Stimulated activated naive CD4-positive, alpha-beta T cell treated with Interleukin-2 at 50 U/mL for 16 hours (primary cell): Measurements from ENCODE around the gene IL2.

Experiments
- DNase-seq: peaks from one replicate; lab custom pipeline; 2025; lab: John Stamatoyannopoulos, UW

The IL2 gene

GRCh38 chr4:122456231-122457116, at the start of gene IL2:
IL2 (minus strand) TSS chr4:122456725; CDS start chr4:122456440, 285 bp downstream.
- no peak for DNase-seq

DNA sequence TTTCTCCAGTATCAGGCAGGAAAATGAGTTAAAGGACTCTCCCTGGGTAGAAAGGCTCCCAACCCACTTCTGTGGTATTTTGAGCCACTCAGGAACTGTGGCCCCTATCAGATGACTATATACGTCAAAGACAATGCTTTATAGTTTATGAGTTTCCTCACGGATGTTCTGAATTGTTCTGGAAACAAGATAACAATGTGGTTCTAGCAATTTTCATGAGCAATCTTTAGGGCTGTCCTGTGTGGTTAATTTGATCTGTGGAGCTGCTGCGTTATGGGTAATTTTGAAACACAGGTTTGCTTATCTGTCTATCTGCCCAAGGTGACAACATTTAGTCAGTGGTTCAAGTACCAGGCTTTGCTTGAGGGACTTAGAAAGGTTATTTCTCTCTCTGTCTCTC, 46.7 kb upstream of the IL2 start:
- DNase-seq = no peak

GRCh38 chr4:122500852-122501501, 44.5 kb upstream of the IL2 start:
- DNase-seq = no peak

- DNase-seq = no peak
These were observed 32.5 kb upstream of the IL2 start for GRCh38 chr4:122489061-122489460.

DNA sequence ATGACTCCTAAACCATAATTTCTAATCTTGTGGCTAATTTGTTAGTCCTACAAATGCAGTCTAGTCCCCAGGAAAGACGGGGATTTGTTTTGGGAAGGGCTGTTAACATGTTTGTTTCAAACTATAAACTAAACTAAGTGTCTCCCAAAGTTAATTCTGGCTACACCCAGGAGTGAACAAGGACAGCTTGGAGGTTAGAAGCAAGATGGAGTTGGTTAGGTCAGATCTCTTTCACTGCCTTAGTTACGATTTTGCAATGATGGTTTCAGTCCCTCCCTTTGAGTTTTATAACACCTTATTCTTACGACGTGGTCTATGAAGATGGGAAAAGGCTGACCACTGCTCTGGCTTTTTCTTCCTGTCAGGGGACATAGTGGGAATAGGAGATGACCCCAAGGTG, 27.0 kb upstream of the IL2 start:
- no peak for DNase-seq

- DNase-seq = no peak
These were observed 25.4 kb upstream of the IL2 start for GRCh38 chr4:122481766-122482405.

DNA sequence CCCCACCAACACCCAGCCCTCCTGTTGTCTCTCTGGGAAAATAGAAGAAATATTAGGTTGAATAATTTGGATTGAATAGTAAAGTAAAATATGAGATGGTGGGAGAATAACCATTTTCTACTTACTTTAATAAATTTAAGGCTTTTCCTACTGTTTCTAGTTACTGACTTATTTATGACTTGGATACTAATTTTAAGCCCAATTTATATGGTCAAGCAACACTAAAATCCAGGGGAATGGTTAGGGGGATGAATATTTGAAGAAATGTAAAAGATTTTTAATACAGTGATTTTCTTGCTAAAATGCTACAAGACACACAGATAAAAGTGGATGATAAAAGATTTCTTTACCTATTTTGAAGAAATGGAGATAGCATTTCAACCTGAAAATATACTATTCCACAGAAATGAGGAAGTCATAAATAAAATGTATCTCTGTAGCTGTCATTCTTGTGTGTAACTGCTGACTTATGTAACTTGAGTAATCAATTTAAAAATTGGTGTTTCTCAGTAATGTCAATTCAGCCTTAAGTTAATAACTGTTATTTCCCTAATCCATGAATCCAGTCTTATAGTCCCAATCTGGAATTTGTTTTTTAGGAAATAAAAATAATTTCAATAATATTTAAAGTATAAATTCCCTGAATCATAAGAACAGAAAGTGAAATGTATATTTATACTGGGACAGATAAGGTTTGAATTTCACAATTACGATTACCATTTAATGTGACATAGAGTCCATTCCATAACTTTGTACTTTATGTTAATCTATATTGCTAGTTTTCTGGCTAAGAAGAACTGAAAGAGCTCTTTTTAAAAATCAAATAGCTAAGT, 24.3 kb upstream of the IL2 start:
- DNase-seq = no peak

GRCh38 chr4:122479935-122480416, 23.5 kb upstream of the IL2 start:
- no peak for DNase-seq

- DNase-seq = no peak
These were observed 20.2 kb upstream of the IL2 start for GRCh38 chr4:122476745-122477144.

DNA sequence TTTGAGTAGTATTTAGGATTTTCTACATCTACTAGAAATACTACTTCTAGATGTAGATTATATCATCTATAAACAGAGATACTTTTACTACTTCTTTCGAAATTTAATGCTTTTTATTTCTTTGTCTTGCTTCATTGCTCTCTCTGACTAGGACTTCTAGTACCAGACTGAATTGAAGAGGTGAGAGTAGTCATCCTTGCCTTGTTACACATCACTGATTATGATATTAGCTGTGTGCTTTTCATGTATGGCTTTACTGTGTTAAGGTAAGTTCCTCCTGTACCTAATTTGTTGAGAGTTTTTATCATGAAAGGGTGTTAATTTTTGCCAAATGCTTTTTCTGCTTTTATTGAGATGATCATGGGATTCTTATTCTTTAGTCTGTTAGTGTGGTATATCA, 19.6 kb upstream of the IL2 start:
- DNase-seq = no peak

- no peak for DNase-seq
These were observed 18.7 kb upstream of the IL2 start for GRCh38 chr4:122475233-122475632.

DNA sequence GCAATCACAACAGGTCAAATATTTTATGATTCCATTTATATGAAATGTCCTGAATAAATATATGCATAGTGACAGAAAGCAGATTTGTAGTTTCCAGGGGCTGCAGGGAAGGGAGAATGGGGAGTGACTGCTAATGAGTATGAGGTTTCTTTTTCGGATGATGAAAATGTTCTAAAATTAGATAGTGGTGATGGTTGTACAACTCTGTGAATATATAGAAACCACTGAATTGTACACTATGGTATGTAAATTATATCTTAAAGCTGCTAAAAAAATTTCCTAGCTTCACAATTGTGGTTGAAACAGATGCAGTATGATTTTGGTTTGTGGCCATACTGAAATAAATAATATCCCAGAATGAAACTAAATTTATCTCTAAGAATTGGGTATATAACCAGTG, 12.9 kb upstream of the IL2 start:
- no peak for DNase-seq

DNA sequence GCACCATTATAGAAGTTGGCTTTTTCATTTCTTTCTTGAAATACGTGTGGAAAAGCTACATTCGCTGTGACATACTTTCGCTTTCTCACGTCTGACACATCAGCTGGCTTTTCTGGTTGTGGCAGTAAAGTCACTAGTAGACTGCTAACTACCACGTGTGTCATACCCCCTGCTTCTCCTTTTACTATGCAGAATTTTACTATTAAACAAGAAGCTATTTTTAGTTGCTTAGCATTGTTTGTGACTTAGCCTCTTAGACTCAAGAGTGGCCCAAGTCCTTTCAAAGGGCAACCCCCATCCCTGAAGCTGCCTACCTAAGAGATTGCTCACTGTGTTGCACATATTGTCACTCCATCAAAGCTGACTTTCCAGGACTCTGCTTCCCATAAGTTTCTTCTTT, 2.1 kb upstream of the IL2 start:
- peak; percentile 42 for DNase-seq

DNA sequence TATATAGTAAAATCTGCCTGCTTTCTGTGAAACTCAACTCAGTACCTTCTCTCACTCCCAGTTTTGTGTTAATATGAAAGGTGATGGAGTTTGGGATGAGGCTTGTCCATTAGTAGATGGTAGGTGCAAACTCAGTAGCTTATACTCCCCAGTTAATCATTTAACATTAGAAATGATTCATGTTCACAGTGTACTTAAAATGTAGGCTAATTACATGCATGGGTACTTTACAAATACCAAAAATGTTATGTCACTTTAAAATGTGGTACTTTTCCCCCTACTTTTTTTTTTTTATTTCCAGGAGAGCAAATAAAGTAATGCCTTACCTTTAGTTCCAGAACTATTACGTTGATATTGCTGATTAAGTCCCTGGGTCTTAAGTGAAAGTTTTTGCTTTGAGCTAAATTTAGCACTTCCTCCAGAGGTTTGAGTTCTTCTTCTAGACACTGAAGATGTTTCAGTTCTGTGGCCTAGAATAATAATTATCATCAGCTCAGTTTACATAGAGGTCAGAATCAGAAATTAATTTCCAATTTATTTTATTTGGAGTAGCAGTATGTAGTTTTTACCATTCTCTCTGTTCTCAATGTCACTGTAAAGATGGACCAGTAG, 3.0 kb downstream of the IL2 start:
- no peak for DNase-seq

DNA sequence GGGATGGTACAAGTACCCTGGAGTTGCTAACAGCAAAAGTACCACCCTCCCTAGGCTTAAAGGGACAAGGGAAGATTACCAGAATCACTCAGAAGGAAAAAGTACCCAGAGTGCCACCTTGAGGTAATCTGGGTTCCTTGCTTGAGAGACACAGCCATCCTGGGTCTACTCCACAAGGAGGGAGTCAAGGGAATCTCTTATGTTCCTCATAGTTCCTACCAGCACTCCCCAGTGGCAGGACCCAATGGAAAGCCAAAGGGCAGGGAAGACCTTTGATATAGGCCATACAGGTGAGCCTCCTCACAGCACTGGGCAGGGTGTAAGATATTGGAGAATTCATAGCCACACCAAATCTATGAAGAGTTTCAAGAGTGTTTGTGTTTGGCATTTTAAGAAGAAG, 5.7 kb downstream of the IL2 start:
- DNase-seq = peak; percentile 5

- no peak for DNase-seq
These were observed 22.2 kb downstream of the IL2 start for GRCh38 chr4:122434285-122434684.

DNA sequence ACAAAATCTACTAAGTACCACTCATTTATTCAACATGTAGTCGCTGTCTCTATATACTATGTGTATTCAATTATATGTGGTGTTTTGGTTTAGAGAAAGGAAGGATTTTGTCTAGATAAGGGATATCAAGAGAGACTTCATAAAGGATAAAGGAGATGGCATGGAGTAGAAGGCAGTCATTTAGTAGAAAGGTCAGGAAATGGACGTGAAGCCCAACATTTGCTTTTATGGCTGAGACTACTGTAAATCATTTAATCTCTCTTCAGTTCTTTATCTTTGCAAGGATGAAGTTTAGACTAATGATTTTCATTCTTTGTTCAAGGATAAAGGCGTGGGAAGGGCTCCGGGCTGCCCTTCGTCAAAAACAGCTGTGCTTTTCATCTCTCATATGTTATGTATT, 25.2 kb downstream of the IL2 start:
- no peak for DNase-seq

DNA sequence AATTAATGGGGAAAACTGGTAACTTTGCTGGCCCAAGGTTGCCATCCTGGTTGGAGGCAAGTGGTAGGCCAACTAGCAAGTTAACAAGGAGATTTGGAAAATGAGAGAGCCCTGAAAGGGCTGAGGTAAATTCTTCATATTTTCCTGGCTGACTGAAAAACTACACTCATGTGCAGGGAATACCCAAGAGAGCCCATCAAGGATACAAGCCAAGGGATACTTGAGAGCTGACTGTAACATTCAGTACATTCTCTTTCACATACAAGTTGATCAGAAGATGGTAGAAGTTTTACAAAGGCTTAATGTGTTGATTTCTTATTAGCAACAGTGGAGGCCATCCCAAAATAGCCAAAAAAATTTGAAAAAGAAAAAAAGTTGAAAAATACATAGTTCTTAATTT, 33.3 kb downstream of the IL2 start:
- no peak for DNase-seq

DNA sequence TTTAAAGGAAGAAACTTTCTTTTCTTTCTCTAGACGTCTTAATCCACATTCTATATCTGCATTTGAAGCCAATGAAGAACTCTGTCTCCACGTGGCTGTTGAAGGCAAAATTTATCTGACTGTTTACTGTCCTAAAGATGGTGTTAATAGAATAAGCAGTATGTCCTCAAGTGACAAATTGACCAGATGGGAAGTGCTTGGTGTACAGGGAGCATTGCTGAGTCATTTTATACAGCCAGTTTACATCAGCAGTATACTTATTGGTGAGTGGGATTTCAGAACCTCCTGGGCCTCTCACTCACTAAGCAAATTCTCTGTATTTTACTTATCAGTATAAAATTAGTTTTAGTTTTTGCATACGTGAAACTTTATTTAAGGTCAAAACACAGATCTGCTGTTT, 44.0 kb downstream of the IL2 start:
- no peak for DNase-seq

- no peak for DNase-seq
These were observed 52.7 kb downstream of the IL2 start for GRCh38 chr4:122403861-122404260.
